Liver (tissue), 3 donors: ENCODE data around the gene SAFB2.

Experiments used
- GABPA ChIP-seq, 2 donors: IDR thresholded peaks in 1 of 2; conservative IDR thresholded peaks in 1 of 2; 2 replicates each; pipeline ENCODE4 v1.6.1; 2016; ENCODE audit warnings: antibody characterized with exemption in 2 of 2, mild to moderate bottlenecking in 1 of 2, moderate library complexity in 1 of 2
- TF ChIP-seq, protein P1 (sequence below): IDR thresholded peaks from 2 replicates; pipeline ENCODE4 v1.6.1; 2016; ENCODE audit warnings: antibody characterized with exemption, mild to moderate bottlenecking
- TF ChIP-seq, protein P2 (sequence below): fragments of 150-350 bp; IDR thresholded peaks from 2 replicates; pipeline ENCODE4 v1.5.1; 2017; ENCODE audit warnings: improper control_type of control experiment, low read depth, low read length; ENCODE audit not compliant: missing input control
- TF ChIP-seq, protein P3 (sequence below): IDR thresholded peaks from 2 replicates; pipeline ENCODE4 v1.6.1; 2016; ENCODE audit warnings: antibody characterized with exemption
- donor health status: healthy.
- donor health status: healthy.

GRCh38 chr19:5557691-5558090 lies 64.9 kb downstream of the SAFB2 start:
- TF ChIP-seq, protein P1, sequence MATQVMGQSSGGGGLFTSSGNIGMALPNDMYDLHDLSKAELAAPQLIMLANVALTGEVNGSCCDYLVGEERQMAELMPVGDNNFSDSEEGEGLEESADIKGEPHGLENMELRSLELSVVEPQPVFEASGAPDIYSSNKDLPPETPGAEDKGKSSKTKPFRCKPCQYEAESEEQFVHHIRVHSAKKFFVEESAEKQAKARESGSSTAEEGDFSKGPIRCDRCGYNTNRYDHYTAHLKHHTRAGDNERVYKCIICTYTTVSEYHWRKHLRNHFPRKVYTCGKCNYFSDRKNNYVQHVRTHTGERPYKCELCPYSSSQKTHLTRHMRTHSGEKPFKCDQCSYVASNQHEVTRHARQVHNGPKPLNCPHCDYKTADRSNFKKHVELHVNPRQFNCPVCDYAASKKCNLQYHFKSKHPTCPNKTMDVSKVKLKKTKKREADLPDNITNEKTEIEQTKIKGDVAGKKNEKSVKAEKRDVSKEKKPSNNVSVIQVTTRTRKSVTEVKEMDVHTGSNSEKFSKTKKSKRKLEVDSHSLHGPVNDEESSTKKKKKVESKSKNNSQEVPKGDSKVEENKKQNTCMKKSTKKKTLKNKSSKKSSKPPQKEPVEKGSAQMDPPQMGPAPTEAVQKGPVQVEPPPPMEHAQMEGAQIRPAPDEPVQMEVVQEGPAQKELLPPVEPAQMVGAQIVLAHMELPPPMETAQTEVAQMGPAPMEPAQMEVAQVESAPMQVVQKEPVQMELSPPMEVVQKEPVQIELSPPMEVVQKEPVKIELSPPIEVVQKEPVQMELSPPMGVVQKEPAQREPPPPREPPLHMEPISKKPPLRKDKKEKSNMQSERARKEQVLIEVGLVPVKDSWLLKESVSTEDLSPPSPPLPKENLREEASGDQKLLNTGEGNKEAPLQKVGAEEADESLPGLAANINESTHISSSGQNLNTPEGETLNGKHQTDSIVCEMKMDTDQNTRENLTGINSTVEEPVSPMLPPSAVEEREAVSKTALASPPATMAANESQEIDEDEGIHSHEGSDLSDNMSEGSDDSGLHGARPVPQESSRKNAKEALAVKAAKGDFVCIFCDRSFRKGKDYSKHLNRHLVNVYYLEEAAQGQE = no peak
- TF ChIP-seq, protein P2, sequence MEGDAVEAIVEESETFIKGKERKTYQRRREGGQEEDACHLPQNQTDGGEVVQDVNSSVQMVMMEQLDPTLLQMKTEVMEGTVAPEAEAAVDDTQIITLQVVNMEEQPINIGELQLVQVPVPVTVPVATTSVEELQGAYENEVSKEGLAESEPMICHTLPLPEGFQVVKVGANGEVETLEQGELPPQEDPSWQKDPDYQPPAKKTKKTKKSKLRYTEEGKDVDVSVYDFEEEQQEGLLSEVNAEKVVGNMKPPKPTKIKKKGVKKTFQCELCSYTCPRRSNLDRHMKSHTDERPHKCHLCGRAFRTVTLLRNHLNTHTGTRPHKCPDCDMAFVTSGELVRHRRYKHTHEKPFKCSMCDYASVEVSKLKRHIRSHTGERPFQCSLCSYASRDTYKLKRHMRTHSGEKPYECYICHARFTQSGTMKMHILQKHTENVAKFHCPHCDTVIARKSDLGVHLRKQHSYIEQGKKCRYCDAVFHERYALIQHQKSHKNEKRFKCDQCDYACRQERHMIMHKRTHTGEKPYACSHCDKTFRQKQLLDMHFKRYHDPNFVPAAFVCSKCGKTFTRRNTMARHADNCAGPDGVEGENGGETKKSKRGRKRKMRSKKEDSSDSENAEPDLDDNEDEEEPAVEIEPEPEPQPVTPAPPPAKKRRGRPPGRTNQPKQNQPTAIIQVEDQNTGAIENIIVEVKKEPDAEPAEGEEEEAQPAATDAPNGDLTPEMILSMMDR = no peak
- TF ChIP-seq, protein P3, sequence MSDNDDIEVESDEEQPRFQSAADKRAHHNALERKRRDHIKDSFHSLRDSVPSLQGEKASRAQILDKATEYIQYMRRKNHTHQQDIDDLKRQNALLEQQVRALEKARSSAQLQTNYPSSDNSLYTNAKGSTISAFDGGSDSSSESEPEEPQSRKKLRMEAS = no peak
- TF ChIP-seq GABPA (IDR thresholded peaks at IDR 0.05 in 1 of 2, conservative IDR thresholded peaks at IDR 0.05 in 1 of 2) = no peak
